PC-3 (cell line): Measurements from ENCODE around the gene NXPH4.

Experiments used
- EZH2 ChIP-seq: fragments of 300-600 bp; sonication (generic); IDR thresholded peaks from one replicate; pipeline ENCODE4 v1.6.1; 2017; ENCODE audit warnings: antibody characterized with exemption, mild to moderate bottlenecking, low read length; ENCODE audit not compliant: unreplicated experiment
- EZH2phosphoT487 ChIP-seq: fragments of 300-600 bp; sonication (generic); IDR thresholded peaks from 2 replicates; pipeline ENCODE4 v1.6.1; 2018; ENCODE audit warnings: mild to moderate bottlenecking, antibody characterized with exemption, low read length, borderline replicate concordance
- TF ChIP-seq, protein P1 (sequence below): fragments of 300-600 bp; sonication (generic); conservative IDR thresholded peaks from 2 replicates; pipeline ENCODE4 v1.5.1; 2017; ENCODE audit warnings: antibody characterized with exemption, low read depth, mild to moderate bottlenecking, low read length

DNA sequence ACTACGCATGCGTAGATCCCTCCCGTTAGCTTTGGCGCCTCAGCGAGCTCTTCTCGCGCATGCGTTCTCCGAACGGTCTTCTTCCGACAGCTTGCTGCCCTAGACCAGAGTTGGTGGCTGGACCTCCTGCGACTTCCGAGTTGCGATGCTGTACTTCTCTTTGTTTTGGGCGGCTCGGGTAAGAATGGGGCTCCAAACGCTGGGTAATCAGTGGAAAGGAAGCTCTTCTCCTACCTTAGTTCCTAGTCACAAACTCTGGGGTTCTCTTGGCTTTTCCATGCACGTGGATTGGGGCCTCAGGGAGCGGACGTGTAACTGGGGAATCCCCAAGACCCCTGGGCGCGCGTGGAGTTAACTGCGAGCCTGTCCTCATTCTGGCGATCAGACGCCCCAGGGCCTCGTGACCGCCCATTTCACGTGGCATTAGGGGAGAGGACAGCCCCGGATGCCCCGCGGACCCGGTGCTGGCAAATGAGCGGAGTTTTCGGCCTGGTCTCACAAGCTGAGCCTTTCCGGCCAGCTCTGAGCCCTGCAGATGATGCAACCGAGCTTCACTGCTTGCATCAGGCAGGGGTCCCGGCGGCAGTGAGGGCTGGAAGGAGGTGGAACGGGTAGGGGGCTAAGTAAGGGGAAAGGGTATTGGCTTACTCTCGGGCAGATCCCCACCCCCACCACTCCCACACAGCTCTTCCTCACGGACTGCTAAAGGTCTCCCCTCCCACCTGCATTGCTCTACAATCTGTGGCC lies 13.2 kb downstream of the NXPH4 start, which contains the start of gene SHMT2:
- TF ChIP-seq, protein P1, sequence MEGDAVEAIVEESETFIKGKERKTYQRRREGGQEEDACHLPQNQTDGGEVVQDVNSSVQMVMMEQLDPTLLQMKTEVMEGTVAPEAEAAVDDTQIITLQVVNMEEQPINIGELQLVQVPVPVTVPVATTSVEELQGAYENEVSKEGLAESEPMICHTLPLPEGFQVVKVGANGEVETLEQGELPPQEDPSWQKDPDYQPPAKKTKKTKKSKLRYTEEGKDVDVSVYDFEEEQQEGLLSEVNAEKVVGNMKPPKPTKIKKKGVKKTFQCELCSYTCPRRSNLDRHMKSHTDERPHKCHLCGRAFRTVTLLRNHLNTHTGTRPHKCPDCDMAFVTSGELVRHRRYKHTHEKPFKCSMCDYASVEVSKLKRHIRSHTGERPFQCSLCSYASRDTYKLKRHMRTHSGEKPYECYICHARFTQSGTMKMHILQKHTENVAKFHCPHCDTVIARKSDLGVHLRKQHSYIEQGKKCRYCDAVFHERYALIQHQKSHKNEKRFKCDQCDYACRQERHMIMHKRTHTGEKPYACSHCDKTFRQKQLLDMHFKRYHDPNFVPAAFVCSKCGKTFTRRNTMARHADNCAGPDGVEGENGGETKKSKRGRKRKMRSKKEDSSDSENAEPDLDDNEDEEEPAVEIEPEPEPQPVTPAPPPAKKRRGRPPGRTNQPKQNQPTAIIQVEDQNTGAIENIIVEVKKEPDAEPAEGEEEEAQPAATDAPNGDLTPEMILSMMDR = no peak
- no peak for TF ChIP-seq EZH2
- no peak for TF ChIP-seq EZH2phosphoT487
